Measurements from ENCODE around the gene FOLR1.

FOLR1 gene

DNA sequence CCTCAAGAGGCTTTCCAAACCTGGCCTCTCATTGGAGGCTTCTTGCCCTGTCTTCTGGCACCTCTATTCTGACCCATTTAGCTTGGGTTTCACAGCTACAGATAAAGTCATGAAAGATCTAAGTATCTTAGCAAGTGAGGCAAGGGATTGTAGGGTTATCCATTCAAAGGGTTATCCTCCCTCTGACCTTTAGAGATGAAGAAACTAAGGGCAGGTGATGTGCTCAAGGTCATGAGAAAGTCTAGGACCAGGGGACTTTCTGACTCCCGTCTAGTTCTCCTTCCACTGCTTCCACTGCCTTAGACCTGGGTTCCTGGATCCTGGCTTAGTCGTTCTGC is 44.8 kb downstream of the FOLR1 start:
- no peak for DNase-seq

DNA sequence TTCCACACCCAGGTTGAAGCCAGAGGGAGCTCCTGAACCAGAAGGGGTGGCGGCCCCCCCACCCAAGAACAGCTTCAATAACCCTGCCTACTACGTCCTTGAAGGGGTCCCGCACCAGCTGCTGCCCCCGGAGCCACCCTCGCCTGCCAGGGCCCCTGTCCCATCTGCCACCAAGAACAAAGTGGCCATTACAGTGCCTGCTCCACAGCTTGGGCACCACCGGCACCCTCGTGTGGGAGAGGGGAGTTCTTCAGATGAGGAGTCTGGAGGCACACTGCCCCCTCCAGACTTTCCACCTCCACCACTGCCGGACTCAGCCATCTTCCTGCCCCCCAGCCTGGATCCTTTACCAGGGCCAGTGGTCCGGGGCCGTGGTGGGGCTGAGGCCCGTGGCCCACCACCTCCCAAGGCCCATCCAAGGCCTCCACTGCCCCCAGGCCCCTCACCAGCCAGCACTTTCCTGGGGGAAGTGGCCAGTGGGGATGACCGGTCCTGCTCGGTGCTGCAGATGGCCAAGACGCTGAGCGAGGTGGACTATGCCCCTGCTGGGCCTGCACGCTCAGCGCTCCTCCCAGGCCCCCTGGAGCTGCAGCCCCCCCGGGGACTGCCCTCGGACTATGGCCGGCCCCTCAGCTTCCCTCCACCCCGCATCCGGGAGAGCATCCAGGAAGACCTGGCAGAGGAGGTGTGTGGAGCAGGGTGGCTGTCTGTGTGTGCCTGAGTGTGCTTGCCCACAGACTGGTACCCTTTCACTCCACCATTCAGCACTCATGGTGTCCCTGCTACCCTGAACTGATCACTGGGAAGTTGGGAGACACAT is 45.4 kb downstream of the FOLR1 start:
- DNase-seq, result no peak

DNA sequence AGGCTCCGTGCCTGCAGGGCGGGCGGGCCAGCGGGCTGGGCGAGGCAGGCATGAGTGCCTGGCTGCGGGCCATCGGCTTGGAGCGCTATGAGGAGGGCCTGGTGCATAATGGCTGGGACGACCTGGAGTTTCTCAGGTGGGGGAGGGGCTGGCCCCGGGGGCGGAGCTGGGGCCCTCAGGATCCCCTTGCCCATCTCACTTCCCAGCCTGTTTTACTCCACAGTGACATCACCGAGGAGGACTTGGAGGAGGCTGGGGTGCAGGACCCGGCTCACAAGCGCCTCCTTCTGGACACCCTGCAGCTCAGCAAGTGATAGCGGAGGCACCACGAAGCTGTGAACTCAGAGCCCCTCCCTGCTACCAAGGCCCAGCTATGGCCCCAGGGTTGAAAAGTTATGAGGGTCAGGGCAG is 46.1 kb downstream of the FOLR1 start:
- DNase-seq, result peak; percentile 40

DNA sequence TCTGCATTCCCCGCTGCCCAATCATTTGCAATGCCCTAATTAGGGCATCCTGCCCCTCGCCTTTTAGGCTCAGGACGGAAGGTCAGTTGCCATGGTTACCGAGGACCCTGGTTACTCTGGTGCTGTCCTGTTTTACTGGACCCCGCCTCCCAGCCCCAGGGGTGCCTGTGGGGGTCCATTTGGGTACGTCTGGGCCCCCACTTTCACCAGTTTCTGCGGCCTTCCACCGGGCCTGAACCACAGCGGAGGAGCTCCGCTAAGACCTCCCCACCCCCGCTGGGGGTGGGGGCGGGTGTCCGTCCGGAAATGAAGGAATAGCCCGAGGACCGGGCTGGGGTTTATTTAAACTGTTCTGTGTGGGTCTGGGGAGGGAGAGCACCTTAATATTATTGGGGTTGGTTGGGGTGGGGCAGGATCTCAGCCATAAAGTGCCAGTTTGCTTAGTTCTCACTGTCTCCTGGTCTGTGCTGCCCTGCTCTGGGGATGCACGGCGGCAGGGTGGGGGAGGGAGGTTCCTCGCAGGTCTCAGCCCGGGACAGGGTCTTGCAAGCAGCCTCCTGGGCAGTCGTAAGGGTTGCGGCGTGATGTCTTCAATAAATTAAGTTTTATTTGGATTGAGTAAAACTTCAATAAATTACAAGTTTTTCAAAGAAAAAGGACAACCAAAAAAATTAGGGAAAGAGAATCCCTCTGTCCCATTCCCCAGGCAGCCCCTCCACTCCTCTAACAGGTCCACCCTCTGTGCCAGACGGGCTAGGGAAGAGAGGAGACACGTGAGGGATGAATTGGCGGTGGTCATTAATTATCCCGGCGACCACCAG is 46.8 kb downstream of the FOLR1 start:
- DNase-seq, result no peak

DNA sequence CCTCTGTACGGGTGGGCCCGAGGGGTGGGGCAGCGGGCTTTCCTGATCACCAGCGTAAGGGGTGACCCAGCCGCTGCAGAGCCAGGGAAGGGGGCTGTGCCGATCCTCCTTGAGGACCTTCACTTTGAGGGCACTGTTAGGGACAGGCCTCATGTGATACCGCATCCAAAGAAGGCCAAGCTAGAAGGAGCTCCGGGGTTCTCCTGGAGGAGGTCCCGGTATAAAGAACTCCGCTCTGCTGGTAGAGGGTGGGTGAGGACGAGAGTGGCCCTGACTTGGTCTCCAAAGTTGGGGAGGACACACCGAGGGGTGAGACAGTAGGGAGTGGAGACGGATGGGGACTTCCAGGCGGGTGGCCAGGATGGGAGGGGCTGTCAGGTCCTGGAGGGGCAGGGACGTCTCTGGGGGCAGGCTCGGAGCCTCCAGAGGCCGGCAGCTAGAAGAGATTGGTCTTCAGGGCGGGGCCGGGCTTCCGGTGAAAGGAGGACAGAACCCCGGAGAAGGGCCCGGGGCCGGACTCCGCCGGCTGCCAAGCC is 47.4 kb downstream of the FOLR1 start:
- DNase-seq, result no peak

DNA sequence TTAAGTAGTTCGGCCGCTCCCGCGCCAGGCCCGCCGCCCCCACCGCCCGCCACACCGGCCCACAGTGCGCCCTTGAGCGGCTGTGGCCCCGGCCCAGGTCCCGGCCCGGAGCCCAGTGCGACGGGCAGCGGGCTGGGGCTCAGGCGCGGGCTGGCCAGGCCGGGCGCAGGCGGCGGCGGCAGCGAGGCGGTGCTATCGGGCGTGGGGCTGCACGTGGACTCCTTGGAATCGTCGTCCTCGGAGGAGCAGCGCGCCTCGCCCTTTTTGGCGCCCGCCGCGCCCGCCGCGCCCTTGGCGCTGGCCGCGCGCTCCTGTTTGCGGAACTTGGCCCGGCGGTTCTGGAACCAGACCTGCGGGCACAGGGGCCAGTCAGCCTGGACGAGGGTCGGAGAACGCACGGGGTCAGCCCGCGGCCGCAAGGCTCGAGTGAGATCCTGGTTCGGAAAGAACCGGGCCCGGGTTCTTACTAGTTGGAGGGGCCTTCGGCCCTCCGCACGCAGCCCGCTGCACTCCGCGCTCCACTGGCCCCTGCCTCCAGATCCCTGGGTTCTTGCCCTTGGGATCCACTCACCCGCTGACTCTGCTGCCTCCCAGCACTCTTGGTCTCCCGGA is 48.0 kb downstream of the FOLR1 start:
- peak; percentile 19 for DNase-seq

DNA sequence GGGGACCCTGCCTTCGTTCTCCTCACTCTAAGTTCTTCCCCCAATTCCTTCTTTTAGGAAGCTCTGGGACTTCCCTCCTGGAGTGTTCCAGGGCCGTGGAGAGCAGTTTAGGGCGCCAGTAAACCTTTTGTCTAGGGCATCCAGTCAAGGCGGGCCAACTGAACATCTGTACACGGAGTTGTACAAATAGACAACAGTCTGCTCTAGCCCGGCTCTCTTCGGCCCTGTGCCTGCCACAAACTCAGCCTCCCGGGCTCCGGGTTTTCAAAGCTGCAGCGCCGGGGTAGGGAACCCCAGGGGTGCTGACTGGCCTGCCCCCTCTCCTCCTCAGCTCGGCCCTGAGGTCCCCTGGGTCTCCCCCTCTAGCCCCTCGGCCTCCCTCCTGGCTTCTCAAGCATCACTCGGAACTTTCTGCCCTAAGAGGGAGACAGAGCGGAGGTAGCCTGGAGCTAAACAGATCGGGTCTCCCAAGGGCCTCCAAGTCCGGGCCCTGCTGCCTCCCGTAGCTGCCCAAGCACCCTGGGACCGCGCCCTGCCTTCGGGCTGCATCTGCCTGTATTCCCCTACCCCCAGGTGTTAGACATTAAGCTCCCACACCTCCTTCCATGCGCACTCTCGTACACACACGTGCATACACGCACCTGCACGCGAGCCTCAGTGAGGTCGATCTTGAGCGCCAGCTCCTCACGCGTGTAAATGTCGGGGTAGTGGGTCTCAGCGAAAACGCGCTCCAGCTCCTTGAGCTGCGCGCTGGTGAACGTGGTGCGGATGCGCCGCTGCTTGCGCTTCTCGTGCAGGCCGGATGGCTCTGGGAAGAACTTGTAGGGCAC is 48.7 kb downstream of the FOLR1 start:
- DNase-seq, result no peak

DNA sequence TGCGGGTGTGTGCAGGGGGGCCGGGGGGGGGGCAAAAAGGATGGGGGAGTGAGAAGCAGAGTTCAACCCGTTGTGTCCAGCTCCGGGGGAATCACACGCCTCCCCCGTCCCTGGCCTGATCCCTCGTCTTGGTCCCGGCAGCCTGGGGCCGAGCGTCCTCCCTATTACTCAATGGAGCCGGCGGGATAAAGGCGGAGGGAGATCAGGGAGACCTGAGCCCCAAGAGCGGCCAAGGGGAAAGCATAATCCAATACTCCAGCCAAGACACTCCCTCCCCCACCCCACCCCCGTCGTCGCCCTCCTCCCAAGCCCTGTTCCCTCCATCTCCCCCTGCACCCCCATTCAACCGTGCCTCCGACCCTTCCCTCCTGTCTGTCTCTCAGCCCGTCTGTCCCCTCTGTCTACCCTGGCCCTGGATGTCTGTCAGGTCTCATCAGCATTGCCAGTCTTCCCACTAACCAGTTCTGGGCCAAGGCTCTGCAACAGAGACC is 49.4 kb downstream of the FOLR1 start:
- no peak for DNase-seq

DNA sequence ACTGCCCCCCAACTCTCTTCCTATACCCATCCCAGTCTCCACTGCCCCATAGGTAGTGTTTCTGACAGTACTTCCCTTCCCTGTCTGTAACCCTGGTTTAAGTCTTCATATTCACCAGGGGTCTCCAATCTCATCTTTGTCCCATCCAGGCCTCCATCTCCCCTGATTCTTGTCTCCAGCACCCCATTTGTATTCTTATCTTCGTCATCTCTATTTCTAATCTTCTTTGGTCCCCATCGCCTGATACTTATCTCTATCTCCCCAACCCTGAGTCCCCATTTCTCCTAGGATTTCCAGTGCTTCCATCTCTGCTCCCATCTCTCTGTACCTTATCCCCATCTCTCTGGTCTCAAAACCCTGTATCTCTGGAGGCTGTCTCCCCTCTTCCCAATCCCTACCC is 50.2 kb downstream of the FOLR1 start:
- no peak for DNase-seq

DNA sequence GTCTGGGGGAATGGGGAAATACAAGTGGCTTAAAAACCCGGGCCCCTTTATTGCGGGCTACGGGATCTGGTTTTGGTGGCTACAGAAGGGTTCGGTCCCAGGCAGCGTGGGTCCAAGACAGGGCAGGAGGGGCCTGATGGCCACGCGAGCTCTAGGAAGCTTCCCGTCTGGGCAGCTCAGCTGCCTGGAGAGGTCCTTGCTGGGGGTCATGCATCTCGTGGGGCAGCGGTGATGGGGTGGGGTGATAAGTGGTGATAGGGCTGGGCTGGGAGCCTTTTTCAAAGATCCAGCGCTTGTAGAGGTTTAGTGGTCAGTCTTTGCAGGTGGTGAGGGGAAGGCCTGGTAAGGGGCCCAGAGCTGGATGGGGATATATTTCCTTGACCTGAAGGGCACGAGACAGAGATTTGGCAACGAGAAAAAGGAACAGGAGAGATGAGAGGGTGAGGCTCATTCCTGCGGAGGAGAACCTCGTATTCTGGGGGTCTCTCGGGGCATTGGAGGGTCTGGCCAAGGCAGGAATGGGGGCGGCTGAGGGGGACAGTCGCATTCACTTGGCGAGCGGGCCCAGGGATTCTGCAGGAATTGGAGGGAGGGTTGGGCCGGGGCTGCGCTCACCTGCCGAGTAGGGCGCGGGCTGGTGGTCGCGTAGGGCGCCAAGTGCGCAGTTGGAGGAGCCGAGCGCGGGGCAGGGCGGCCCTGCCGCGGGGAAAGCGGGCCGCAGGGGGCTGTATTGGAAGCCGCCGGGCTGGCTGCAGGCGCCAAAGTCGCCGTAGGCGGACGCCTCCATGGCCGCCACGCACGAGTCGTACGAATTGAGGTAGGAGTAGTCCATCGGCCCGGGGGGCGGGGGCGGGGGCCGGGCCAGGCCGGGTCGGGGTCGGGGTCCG is 51.5 kb downstream of the FOLR1 start:
- DNase-seq, result no peak

DNA sequence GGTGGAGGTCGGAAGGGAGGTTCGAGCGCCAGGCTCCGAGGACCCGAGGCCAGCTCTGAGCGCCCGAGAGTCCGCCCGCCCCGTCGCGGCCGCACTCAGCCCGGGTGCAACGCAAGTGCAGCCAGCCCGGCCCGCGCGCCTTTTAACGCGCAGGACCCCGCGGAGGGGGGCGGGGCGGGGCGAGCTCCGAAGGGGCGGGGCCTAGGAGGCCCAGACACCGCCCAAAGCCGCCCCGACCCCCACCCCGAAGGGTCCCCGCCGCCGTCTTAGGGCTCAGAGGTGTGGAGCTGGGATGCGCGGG is 52.1 kb downstream of the FOLR1 start, which contains the start of gene PHOX2A:
Gene PHOX2A (minus strand): TSS at position 117 of the 301 bp plus-strand sequence. CDS start 172 bp downstream, outside the sequence.
- no peak for DNase-seq

DNA sequence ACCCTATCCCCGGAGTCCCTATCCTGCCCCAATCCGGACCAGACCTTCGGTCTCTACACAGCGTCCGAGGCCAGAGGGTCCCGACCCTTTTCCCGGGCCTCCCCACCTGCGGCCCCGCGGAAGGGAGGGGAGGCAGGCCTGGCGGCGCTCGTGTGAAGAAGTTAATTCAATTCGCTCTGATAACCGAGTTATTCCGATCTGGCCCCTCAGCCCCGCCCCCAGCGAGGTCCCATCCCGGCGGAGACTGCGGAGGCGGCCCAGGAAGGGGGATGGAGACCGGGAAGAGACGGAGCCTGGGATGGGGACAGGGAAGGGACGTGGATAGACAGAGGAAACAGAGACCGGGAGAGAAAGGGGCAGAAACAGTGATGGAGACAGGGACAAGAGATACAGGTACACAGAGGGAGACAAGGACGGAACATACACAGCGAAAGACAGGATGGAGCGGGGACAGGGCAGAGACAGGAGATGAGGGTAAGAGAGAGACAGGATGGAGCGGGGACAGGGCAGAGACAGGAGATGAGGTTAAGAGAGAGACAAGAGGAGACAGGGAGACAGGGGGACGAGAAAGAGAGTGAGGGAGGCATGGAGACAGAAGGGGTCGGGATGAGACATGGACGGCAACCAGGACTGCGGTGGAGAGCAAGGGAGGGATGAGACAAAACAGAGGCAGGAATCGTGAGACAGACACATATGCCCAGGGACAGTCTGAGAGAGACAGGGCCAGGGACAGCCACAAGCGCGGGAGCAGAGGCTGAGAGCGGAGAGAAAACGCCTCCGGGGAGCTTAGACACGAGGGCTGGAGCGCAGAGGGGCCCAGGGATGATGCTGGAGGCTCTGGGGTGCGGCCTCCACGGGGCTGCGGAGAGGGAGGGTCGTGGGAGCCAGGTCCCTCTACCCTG is 52.7 kb downstream of the FOLR1 start:
- DNase-seq, result no peak

DNA sequence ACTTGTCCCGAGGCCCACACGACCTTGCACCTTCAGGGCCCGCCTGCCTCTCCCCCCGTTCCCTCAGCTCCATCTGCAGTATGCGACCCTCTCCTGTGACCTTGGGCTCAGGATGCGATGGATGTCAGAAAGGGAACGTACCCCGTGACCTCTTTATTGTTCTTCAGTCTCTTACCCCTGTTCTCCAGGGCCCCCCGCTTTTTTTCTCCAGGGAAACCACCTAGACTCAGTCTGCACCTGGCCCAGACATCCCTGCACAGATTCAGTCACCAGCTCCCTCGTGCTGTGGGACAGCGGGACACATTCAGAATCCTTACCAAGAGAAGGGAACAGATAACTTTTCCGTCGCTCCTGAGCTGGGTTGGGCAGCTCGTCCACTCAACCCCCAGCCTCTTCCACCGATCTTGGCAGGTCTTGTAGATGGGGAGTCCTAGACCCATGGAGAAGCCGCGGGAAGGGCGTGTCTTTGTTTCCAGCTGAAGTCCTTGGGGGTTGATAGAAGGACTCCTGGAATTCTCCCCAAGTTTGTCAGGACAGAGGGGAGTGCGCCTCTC is 53.4 kb downstream of the FOLR1 start:
- DNase-seq, result no peak

All from MV-4-11 (cell line).